ENCODE results near the gene R3HDML.

DNA sequence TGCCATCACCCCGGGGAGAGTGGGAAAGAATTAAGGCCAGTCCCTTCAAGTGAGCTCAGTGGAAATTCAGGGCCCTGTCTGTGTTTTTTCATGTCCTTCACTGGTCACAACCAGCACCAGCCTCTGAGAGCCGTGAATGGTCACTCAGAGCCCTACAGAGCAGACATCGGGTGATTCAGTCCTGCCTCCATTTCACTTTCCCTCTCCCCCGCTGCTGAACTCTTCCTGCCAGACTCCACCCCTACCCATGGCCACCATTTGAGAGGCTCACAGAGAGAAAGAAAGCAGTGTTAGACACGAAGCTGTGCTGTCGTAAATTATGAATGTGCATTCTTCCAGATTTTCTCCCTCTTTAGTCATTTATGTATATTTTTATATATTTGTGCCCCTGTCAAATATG lies 5.4 kb downstream of the R3HDML start:
- TF ChIP-seq, protein P1, sequence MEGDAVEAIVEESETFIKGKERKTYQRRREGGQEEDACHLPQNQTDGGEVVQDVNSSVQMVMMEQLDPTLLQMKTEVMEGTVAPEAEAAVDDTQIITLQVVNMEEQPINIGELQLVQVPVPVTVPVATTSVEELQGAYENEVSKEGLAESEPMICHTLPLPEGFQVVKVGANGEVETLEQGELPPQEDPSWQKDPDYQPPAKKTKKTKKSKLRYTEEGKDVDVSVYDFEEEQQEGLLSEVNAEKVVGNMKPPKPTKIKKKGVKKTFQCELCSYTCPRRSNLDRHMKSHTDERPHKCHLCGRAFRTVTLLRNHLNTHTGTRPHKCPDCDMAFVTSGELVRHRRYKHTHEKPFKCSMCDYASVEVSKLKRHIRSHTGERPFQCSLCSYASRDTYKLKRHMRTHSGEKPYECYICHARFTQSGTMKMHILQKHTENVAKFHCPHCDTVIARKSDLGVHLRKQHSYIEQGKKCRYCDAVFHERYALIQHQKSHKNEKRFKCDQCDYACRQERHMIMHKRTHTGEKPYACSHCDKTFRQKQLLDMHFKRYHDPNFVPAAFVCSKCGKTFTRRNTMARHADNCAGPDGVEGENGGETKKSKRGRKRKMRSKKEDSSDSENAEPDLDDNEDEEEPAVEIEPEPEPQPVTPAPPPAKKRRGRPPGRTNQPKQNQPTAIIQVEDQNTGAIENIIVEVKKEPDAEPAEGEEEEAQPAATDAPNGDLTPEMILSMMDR (IDR thresholded peaks at IDR 0.05; ENCODE audit: borderline replicate concordance, extremely low read depth, low read length, poor library complexity, severe bottlenecking): no peak
- TF ChIP-seq EZH2 (IDR thresholded peaks at IDR 0.05; ENCODE audit: borderline replicate concordance, low read depth, low read length, severe bottlenecking): no peak

Data from DND-41 (cell line).